GM18502 (cell line): ENCODE results near the gene ADAMTS6.
A peak's percentile ranks its signal among the peaks of the same experiment; 100 is the strongest.
"Not testable (repeated sequence)": the region's sequence is repeated elsewhere in the genome, so short reads cannot be mapped to it uniquely, and the experiment has no call there.

Source experiments
- ATAC-seq: cut with Tn5 transposase; IDR thresholded peaks from one replicate; pipeline ENCODE4 v1.9.1; 2021; ENCODE audit warnings: mild to moderate bottlenecking; ENCODE audit not compliant: unreplicated experiment, poor library complexity

ADAMTS6 gene, protein sequence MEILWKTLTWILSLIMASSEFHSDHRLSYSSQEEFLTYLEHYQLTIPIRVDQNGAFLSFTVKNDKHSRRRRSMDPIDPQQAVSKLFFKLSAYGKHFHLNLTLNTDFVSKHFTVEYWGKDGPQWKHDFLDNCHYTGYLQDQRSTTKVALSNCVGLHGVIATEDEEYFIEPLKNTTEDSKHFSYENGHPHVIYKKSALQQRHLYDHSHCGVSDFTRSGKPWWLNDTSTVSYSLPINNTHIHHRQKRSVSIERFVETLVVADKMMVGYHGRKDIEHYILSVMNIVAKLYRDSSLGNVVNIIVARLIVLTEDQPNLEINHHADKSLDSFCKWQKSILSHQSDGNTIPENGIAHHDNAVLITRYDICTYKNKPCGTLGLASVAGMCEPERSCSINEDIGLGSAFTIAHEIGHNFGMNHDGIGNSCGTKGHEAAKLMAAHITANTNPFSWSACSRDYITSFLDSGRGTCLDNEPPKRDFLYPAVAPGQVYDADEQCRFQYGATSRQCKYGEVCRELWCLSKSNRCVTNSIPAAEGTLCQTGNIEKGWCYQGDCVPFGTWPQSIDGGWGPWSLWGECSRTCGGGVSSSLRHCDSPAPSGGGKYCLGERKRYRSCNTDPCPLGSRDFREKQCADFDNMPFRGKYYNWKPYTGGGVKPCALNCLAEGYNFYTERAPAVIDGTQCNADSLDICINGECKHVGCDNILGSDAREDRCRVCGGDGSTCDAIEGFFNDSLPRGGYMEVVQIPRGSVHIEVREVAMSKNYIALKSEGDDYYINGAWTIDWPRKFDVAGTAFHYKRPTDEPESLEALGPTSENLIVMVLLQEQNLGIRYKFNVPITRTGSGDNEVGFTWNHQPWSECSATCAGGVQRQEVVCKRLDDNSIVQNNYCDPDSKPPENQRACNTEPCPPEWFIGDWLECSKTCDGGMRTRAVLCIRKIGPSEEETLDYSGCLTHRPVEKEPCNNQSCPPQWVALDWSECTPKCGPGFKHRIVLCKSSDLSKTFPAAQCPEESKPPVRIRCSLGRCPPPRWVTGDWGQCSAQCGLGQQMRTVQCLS (N-terminal part only)

DNA sequence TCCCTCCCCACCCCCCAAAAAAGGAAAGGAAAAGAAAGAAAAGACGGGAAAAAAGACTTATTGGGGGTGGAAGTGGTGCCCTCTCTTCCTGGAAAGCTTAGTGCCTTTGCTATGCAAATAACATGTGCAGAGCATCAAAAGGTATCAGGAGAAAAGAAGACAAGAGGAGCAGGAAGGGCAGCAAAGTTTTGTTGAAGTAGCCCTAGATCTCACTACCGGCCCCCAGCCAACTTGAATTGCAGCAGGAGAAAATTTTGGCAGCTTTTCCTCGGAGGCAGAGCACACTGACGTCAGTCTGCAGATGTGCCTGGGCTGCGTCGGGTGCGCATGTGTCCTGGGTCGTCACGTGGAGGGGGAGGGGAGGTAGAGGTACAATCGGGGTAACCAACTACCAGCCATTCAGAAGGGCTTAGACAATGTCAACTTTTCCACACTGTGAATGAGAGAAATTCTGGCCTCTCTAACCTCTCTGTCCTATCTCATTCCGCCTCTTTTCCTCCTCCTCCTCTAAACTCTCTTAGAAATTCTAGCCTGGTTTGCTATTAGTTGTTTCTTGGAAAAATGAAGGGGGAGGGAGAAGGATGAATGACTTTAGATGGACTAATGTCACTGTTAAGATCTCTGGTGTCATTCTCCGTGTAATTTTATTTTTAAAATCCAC is at the start of gene ADAMTS6:
Gene ADAMTS6, minus strand, starts transcription at position 286 of the 661 bp plus-strand sequence. CDS start 8,247 bp downstream, outside the sequence.
- ATAC-seq: peak; percentile 79

DNA sequence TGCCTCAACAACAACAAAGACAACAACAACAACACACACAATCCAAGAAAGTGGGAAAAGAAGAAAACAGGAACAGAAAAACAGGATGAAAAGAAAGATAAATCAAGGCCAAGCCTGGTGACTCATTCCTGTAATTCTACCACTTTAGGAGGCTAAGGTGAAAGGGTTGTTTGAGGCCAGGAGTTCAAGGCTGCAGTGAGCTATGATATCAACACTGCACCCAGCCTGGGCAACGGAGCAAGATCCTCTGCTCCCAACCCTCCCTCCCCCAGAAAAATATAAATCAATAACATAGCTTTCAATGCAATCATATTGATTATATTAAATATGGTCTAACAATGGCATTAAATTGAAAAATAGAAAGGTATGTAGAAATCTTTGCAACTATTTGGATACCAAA is 49.2 kb upstream of the ADAMTS6 start:
- ATAC-seq: no peak

DNA sequence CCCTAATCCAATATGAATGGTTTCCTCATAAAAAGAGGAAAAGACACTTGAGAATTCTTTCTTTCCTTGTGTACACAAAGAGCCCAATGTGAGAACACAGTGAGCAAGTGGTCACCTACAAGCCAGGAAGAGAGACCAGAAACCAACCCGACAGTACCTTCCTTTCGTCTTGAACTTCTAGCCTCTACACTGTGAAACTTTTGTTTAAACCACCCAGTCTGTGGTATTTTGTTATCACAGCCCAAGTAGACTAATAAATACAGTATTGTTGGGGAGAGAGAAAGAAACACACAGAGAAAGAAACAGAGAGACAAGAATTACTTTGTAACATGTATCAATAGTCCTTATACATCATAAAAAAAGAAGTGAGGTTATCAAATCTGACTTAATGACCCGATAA is 44.0 kb upstream of the ADAMTS6 start:
- no peak for ATAC-seq

DNA sequence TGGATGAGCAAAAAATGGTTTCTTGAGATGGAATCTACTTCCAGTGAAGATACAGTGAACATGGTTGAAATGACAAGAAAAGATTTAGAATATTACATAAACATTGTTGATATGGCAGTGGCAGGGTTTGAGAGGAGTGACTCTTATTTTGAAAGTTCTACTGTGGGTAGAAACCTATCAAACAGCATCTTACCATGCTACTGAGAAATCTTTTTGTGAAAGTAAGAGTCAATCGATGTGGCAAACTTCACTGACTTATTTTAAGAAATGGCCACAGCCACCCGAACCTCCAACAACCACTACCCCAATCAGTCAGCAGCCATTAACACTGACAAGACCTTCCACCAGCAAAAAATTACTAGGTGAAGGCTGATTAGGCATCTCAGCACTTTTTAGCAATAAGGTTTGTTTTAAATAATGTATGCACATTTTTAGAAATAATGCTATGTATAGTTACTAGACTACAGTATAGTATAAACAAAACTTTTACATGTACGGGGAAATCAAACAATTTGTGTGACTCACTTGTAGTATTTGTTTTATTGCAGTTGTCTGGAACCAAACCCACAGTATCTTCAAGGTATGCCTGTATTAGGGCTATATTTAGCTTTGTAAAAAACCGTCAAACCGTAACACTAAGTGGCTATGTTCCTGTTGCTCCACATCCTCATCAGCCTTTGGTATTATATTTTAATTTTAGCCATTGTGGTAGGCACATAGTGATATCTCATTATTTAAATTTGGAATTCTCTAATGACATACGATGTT is 30.6 kb upstream of the ADAMTS6 start:
- ATAC-seq: no peak

DNA sequence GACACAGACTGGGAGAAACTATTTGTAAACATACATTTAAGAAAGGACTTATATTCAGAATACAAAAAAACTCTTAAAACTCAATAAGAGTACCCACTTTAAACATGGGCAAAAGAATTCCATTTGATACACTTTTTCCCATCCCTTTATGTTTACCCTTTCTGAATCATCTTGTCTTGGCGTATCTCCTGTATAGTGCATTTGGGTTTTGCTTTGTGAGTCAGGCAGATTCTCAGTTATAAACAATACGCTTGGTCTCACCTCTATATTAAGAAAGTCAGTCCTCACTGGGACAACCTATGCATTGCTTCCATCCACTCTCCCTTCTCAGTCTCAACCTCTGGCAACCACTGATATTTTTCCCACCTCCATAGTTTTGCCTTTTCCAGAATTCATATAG is 27.3 kb upstream of the ADAMTS6 start:
- ATAC-seq: no peak

DNA sequence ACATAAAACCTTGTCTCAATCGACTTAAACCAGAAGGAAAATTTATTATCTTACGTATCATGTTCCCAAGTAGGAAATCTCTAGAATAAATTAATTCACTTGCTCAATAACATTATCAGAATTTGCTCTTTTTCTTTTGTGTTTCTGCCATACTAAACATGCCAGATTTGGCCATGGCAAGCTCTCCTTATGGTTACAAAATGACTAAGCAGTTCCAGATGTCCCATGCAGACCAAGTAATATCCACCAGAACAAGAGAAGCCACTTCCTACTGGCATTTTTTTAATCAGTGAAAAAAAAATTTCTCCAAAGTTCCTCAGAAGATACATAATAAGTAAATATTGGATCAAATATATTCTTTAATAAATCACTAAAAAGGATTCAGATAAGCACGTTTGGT is 25.2 kb upstream of the ADAMTS6 start:
- ATAC-seq: no peak

DNA sequence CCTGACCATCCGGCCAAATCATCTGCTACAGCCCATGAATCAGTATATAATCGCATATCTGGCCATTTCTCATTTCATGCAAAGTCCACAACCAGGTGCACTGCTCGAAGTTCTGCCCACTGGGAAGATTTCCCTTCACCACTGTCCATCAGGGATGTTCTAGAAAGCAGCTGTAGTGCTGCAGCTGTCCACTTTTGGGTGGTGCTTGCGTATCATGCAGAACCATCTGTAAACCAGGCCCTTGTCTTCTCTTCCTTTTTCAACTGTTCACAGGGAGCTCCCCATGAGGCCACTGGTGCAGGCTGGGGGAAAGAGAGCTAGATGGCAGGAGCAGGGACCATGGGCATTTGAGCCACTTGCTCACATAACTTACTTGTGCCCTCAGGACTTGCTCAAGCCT is 7.4 kb upstream of the ADAMTS6 start:
- no peak for ATAC-seq

DNA sequence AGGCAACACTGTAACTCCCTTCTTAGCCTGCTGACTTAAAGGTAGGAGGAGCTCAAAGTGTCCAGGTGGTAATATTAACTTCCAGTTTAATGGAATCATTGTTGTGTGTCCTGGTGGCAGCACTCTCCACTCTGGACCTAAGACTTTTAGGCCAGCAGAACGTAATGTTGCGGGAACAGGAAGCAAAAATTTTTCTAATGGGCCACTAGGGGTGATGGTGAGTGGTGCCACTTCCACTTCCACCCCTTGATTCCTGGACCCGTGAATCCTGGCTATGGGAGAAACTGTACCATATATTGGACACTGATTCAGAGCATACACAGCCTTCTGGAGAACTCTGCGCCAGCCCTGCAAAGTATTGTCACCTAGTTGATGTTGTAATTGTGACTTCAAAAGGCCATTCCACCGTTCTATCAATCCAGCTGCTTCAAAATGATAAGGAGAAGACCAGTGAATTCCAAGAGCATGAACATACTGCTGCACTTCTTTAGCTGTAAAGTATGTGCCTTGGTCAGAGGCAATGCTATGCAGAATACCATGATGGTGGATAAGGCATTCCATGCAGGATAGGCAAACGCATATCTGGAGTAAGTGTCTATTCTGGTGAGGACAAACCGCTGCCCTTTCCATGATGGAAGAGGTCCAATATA is 6.4 kb upstream of the ADAMTS6 start:
- ATAC-seq: not testable (repeated sequence)

DNA sequence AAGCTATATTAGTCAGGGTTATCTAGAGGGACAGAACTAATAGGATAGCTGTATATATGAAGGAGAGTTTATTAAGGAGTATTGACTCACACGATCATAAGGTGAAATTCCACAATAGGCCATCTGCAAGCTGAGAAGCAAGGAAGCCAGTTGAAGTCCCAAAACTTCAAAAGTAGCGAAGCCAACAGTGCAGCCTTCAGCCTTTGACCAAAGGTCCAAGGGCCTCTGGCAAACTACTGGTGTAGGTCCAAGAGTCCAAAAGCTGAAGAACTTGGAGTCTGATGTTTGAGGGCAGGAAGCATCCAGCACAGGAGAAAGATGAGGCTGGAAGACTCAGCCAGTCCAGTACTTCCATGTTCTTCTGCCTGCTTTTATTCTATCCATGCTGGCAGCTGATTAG is 5.1 kb upstream of the ADAMTS6 start:
- not testable (repeated sequence) for ATAC-seq

DNA sequence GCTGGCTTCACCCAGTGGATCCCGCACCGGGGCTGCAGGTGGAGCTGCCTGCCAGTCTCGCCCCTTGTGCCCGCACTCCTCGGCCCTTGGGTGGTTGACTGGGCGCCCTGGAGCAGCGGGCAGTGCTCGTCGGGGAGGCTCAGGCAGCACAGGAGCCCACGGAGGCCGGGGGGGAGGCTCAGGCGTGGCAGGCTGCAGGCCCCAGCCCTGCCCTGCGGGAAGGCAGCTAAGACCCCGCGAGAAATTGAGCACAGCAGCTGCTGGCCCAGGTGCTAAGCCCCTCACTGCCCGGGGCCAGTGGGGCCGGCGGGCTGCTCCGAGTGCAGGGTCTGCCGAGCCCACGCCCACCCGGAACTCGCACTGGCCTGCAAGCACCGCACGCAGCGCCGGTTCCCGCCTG is 3.7 kb upstream of the ADAMTS6 start:
- no peak for ATAC-seq

DNA sequence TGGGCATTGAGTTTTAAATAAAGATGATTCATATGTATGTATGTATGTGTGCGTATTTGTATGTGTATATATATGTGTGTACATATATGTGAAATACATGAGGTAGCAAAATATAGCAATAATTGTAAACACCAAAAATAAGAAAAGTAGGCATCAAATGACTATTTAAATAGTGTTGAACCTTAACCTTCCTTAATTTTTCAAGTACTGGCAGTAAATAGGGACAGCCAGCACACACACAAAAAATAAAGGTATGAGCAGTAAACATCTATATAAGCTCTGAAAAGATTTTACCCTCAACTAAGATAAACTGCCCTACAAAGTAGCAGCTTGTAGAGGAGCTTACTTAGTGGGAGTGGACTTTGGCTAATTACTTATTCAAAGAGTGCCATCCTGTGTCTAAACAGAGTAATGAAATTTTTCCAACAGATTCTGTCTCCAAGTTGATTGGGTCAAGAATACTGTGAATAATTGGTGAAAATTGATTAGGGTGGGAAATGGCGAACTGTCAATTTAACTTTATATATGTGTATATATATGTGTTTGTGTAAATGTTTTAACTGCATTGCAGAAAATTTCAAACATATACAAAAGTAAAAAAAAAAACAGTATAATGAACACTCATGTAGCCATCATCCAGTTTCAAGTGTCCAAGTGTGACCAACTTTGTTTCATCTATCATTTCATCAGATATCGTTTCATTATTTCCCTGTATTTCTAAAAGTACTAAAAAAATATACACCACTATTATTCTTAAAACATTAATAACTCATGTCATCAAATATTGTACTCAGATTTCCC is 2.0 kb upstream of the ADAMTS6 start:
- peak; percentile 50 for ATAC-seq

DNA sequence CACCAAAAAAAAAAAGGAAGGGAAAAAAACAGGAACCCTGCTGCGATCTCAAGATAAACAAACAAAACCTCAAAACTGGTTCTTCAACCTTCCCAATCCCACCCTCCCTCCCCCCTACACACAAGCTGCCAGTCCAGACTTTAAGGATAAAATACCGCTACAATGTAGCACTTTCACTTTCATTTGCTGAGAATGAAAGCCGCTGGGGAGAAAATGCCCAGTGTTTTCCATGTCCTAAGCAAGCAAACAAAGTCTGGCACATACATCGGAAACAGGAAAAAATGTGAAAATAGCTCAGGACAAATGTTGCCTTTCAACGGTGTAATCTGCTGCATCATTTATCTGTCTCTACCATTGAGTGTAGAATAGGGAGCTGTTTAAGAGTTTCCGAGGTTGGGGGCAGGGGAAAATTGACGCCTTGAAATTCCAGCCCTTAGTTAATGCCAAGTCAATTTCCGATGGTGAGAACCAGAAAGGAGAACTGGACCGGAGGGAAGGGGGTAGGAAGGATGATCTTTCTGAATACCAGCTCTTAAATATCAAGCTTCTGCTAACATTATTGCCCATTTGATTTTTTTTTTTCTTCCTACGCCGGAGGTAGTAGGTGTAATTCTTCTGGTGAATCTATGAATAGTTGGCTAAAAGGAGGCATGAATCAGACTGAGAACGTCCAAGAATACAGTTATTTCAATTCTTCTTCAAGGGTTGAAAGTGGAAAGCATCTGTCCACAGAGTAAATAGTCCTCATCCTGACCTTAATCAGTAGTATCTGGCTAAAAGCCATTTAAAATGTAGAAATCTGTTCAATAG is 1.2 kb upstream of the ADAMTS6 start:
- no peak for ATAC-seq

DNA sequence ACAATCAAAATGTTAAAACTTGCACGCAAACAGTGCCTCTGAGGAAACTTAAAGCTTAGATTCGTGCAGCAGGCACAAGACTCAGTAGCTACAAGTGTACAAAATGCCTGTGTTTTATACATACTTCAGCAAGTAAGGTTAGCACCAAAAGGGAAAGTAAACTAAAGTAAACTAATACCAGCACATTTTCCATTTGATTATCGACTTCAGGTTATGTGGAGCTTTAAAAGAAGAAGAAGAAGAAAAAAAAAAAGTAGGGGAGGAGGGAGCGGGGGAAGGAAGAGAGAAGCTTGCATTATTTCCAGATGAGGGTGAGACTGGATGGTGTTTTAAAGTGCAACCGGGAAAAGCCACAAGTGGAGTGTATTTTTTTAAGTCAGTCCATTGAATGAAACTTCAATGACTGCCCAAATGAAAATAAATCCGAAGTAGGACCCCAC is 596 bp upstream of the ADAMTS6 start:
- ATAC-seq: peak; percentile 6

DNA sequence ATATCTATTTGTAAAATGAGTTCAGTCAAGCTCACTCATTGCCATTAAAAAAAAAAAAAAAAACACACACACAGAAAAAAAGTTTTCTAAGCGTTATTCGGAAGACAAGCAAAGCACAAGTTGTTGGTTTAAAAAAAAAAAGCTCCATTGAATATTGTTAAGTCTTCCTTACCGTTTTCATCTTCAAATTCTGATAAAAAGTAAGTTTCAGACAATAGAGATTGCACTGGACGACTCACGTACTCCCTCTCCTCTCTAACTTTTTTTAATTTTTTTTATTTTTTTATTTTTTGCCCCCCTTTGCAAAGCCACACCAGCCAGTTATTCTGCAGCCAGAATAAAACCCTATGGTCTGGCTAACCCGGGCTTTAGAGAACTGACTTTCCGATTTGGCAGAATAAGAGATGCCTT is 544 bp downstream of the ADAMTS6 start:
- peak; percentile 25 for ATAC-seq

DNA sequence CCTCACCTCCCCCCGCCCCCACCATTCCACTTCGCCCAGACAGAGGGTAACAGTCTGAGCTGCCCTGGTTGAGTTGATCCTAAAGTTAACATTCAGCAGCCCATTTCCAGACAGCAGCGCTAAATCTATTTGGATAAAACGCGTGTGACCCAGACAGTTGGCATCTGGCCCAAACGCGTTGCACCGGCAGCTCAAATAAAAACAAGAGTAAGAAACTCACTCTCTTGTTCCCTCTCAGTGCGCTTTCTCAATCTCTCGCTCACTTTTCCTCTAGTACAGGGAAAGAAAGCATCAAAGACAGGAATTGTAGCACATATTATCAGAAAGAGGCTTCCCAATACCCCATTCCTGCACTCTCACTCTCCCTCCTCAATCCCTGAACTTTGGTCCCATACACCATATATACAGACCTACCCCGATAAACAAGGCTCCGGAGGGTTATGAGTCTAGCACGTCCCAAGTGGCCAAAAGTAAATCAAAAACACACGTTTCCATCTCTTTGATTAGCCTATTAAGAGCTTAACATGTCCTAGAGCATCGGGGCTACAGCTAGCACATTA is 1.3 kb downstream of the ADAMTS6 start:
- ATAC-seq: peak; percentile 35

DNA sequence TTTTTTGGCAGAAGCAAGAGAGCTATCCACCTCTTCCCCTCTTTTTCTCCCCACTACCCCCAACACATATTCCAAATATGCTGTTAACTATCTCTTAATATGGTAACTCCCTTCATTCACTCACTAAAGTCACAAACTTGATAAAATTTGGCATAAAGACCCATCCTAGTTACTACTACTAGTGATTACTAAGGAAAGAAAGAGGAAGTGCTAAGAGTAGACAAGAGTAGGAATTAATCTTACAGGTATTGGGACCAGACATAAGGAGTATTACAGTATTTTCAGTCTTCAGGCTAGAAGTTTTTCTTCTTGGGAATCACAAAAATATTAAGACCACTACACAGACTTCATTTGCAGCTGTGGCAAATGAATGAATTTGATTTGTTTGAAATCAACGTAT is 2.2 kb downstream of the ADAMTS6 start:
- no peak for ATAC-seq

DNA sequence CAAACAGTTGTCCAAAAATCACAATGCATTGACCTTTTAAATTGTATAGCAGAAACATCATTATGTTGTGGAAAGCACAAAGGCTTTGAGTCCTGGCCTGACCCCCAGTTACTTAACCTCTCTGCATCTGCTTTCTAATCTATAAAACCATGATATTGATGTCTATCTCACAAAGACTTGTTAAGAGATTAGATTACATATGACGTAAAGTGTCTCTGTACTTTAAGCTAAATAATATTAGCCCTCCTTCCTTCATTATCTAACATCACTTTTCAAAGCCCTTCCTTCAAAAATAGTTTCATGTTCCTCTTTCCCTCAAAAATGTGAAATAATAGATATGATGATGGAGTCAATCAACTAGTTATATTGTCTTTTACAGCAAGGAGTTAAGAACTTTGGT is 3.4 kb downstream of the ADAMTS6 start:
- ATAC-seq: no peak
